ENCODE data around the gene LAIR2.

DNA sequence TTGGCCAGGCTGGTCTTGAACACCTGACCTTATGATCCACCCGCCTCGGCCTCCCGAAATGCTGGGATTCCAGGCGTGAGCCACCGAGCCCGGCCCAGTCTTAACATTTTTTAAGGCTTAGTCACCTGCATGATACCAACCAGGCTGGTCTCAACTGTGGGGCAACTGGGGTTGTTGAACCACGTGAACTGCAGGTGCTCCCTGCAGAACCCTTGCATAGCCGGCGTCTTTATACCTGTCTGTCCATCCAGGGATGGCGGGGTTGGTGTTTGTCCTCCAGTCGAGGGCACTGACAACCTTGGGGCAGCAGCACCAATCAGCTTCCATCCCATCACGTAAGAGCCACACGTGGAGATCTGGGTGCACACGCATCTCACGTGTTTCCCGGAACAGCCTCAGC is 46.2 kb downstream of the LAIR2 start:
- TF ChIP-seq CTCF (IDR thresholded peaks at IDR 0.05; ENCODE audit: low read depth, low read length) (no peak), POLR2A (IDR thresholded peaks at IDR 0.05; ENCODE audit: extremely low read depth, insufficient read length) (no peak), MYC (IDR thresholded peaks at IDR 0.05; ENCODE audit: low read depth, low read length) (no peak)
- TF ChIP-seq, protein P1, sequence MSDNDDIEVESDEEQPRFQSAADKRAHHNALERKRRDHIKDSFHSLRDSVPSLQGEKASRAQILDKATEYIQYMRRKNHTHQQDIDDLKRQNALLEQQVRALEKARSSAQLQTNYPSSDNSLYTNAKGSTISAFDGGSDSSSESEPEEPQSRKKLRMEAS (IDR thresholded peaks at IDR 0.05; ENCODE audit: low read depth, low read length): no peak

Measured in NB4 (cell line).